B cell (primary cell): Measurements from ENCODE around the gene GPRIN2.

Experiments
- EZH2 ChIP-seq: IDR thresholded peaks from 2 replicates; pipeline ENCODE4 v1.6.1; 2012; ENCODE audit warnings: borderline replicate concordance, low read depth, mild to moderate bottlenecking, moderate library complexity, low read length; ENCODE audit not compliant: insufficient read depth, poor library complexity, severe bottlenecking
- TF ChIP-seq, protein P1 (sequence below): fragments of 200-600 bp; IDR thresholded peaks from one replicate; pipeline ENCODE4 v1.8.0; 2022; ENCODE audit warnings: antibody characterized with exemption, mild to moderate bottlenecking

DNA sequence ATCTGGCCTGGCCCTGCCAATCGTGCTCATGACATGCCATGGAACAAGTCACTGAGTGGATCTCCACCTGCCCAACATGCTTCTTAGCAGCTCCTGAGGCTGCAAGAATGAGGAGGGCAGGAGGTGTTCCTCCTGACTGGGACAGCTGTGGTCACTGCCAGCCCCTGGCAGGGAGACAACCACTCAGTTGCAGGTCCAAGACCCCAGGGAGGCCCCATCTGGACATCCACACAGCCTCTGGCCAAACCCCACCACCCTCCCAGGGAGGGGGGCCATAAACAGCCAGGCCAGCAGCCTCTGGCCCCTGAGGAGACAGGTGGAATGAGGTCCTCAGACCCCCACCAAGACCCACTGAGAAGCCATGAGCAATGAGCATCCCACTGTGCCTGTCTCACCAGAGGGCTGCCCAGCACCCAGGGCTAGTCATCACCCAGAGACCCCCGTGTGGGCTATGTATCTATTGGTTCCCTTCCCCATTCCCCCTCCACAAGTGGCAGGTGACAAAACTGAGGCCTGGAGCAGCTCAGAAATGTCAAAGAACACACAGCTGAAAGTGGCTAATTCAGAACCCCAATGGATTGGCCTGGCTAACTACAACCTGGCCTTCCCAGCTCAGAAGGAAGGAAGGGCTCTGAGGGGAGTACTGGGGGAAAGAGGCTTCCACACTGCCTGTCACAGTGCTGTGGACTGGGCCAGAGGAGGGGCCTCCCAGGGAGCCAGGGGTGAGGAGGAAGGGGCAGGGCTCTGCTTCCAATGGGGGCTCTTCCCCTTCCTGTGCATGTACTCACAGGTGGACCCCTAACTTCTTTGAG lies 3.0 kb downstream of the GPRIN2 start:
- TF ChIP-seq, protein P1, sequence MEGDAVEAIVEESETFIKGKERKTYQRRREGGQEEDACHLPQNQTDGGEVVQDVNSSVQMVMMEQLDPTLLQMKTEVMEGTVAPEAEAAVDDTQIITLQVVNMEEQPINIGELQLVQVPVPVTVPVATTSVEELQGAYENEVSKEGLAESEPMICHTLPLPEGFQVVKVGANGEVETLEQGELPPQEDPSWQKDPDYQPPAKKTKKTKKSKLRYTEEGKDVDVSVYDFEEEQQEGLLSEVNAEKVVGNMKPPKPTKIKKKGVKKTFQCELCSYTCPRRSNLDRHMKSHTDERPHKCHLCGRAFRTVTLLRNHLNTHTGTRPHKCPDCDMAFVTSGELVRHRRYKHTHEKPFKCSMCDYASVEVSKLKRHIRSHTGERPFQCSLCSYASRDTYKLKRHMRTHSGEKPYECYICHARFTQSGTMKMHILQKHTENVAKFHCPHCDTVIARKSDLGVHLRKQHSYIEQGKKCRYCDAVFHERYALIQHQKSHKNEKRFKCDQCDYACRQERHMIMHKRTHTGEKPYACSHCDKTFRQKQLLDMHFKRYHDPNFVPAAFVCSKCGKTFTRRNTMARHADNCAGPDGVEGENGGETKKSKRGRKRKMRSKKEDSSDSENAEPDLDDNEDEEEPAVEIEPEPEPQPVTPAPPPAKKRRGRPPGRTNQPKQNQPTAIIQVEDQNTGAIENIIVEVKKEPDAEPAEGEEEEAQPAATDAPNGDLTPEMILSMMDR = no peak
- TF ChIP-seq EZH2 = no peak
